ENCODE results near the gene XYLT1. TPM values are rescaled to one million over a fixed set of nuclear protein-coding genes. Genes with fewer than 3 reads are reported as not detected.

XYLT1 gene
- total and polyA plus RNA-seq, 2 of the 13 experiments (the other 11 are each of a cell fraction or from before 2014, with no cell fraction given) = not detected

DNA sequence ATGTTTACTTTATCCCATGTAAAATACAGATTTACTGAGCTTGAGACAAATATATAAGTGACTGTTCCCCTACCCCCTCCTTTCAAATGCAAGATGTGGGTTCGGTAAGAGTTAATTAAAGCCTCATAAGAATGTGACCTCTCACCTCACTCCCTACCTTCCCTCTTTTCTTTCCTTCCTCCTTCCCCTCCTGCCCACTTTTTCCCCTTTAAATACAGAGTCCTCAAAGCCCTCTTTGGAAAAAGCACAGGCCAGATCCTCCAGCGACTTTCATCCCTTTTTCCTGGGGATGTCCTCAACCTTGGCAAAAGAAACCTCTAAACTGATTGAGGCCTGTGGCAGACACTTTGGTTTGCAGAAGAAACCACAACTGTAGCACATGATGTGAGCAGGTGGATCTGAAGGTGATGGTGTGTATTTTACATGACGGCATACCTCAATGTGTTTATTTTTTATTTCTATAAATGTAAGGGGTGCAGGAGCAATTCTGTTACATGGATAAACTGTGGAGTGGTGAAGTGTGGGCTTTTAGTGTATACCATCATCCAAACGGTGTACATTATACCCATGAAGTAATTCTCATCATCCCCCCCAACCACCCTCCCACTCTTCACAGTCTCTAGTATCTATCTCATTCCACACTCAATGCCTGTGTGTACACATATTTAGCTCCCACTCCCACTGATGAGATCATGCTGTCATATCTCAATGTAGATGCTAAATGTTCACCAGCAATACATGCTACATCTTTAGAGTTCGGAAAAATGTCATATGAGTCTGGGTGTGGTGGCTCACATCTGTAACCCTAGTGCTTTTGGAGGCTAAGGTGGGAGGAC lies 77.7 kb downstream of the XYLT1 start (continued):
- TF ChIP-seq HIC2 (CRISPR knock-in tag; IDR thresholded peaks at IDR 0.05; ENCODE audit: low read depth) = no peak
- TF ChIP-seq ARNT2 (CRISPR knock-in tag; IDR thresholded peaks at IDR 0.05; ENCODE audit: low read depth) = no peak
- no peak for TF ChIP-seq MEIS2 (CRISPR knock-in tag; IDR thresholded peaks at IDR 0.05)
- no peak for TF ChIP-seq ZNF431 (CRISPR knock-in tag; IDR thresholded peaks at IDR 0.05; ENCODE audit: borderline replicate concordance, low read depth)
- TF ChIP-seq ZNF691 (CRISPR knock-in tag; IDR thresholded peaks at IDR 0.05; ENCODE audit: borderline replicate concordance, low read depth) = no peak
- TF ChIP-seq, protein P1, sequence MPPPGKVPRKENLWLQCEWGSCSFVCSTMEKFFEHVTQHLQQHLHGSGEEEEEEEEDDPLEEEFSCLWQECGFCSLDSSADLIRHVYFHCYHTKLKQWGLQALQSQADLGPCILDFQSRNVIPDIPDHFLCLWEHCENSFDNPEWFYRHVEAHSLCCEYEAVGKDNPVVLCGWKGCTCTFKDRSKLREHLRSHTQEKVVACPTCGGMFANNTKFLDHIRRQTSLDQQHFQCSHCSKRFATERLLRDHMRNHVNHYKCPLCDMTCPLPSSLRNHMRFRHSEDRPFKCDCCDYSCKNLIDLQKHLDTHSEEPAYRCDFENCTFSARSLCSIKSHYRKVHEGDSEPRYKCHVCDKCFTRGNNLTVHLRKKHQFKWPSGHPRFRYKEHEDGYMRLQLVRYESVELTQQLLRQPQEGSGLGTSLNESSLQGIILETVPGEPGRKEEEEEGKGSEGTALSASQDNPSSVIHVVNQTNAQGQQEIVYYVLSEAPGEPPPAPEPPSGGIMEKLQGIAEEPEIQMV (CRISPR knock-in tag; IDR thresholded peaks at IDR 0.05; ENCODE audit: low read depth) = no peak
- no peak for TF ChIP-seq ZNF607 (CRISPR knock-in tag; IDR thresholded peaks at IDR 0.05; ENCODE audit: borderline replicate concordance)
- no peak for TF ChIP-seq ZNF678 (CRISPR knock-in tag; IDR thresholded peaks at IDR 0.05)
- no peak for TF ChIP-seq JARID2 (CRISPR knock-in tag; IDR thresholded peaks at IDR 0.05; ENCODE audit: insufficient replicate concordance)
- no peak for TF ChIP-seq NR2F6 (IDR thresholded peaks at IDR 0.05)
- TF ChIP-seq NR2F6 (CRISPR knock-in tag; IDR thresholded peaks at IDR 0.05) = no peak
- no peak for TF ChIP-seq ZSCAN9 (CRISPR knock-in tag; IDR thresholded peaks at IDR 0.05; ENCODE audit: borderline replicate concordance)
- no peak for TF ChIP-seq ZNF274 (CRISPR knock-in tag; IDR thresholded peaks at IDR 0.05)
- no peak for TF ChIP-seq SMARCC2 (IDR thresholded peaks at IDR 0.05)

Measured in HepG2 (cell line).